ENCODE measurements around the gene CLDN22. TPM values are rescaled to one million over a fixed set of nuclear protein-coding genes. Genes with fewer than 3 reads are reported as not detected.

CLDN22 gene
- polyA plus RNA-seq, 1 of the 3 experiments (the other 2 are of a cell fraction) = 0.05 TPM

GRCh38 chr4:183356931-183357675 is 37.0 kb upstream of the CLDN22 start:
- H3K9ac ChIP-seq = no peak overlapping the region
- no peak overlapping the region for H3K4me2 ChIP-seq
- peaks cover 21% of the 10 kb centered on the region for H3F3A ChIP-seq (replicated peaks; ENCODE audit: insufficient read depth)
- peaks cover 0 to 20% of the 10 kb centered on the region in 2 experiments; a peak in 1 of 4 replicates for H3K4me1 ChIP-seq (ENCODE audit: control insufficient read depth in 1 of 2, insufficient read depth in 2 of 2, low read depth in 1 of 2, low read length in 1 of 2)
- no peaks in the 10 kb centered on the region for H3K36me3 ChIP-seq (replicated peaks in 1 of 2; ENCODE audit: control insufficient read depth in 1 of 2, insufficient read depth in 2 of 2, low read length in 1 of 2)
- no peak overlapping the region for H2AFZ ChIP-seq (ENCODE audit: low read depth)
- H3K9me3 ChIP-seq = no peaks in the 10 kb centered on the region
- no peaks in the 10 kb centered on the region for H3K9me2 ChIP-seq
- CTCF ChIA-PET = no interaction called here
- no peaks in the 10 kb centered on the region for H3K27me3 ChIP-seq (ENCODE audit: insufficient read depth)
- POLR2A ChIA-PET = no interaction called here
- TF ChIP-seq, protein P1, sequence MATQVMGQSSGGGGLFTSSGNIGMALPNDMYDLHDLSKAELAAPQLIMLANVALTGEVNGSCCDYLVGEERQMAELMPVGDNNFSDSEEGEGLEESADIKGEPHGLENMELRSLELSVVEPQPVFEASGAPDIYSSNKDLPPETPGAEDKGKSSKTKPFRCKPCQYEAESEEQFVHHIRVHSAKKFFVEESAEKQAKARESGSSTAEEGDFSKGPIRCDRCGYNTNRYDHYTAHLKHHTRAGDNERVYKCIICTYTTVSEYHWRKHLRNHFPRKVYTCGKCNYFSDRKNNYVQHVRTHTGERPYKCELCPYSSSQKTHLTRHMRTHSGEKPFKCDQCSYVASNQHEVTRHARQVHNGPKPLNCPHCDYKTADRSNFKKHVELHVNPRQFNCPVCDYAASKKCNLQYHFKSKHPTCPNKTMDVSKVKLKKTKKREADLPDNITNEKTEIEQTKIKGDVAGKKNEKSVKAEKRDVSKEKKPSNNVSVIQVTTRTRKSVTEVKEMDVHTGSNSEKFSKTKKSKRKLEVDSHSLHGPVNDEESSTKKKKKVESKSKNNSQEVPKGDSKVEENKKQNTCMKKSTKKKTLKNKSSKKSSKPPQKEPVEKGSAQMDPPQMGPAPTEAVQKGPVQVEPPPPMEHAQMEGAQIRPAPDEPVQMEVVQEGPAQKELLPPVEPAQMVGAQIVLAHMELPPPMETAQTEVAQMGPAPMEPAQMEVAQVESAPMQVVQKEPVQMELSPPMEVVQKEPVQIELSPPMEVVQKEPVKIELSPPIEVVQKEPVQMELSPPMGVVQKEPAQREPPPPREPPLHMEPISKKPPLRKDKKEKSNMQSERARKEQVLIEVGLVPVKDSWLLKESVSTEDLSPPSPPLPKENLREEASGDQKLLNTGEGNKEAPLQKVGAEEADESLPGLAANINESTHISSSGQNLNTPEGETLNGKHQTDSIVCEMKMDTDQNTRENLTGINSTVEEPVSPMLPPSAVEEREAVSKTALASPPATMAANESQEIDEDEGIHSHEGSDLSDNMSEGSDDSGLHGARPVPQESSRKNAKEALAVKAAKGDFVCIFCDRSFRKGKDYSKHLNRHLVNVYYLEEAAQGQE (IDR thresholded peaks at IDR 0.05; ENCODE audit: low read depth, low read length) = no peak
- TF ChIP-seq MAX (IDR thresholded peaks at IDR 0.05; ENCODE audit: low read depth) (no peak), POLR2AphosphoS5 (IDR thresholded peaks at IDR 0.05; ENCODE audit: low read depth, low read length) (no peak), TEAD4 (IDR thresholded peaks at IDR 0.05; ENCODE audit: borderline replicate concordance, insufficient read depth) (no peak)
- no peaks in the 10 kb centered on the region for H4K20me1 ChIP-seq (ENCODE audit: insufficient read depth)
- DNase-seq = no peak
- WGBS (ENCODE audit: low lambda C conversion rate) = 92% methylated on average over 18 of the region's 20 CpGs
- H3K4me3 ChIP-seq (ENCODE audit: low read depth in 2 of 2, low read length in 1 of 2) = no peak overlapping the region
- no peak overlapping the region for H3K27ac ChIP-seq (ENCODE audit: low read depth in 2 of 2, low read length in 1 of 2)
- H3K79me2 ChIP-seq (ENCODE audit: insufficient read depth) = no peaks in the 10 kb centered on the region

DNA sequence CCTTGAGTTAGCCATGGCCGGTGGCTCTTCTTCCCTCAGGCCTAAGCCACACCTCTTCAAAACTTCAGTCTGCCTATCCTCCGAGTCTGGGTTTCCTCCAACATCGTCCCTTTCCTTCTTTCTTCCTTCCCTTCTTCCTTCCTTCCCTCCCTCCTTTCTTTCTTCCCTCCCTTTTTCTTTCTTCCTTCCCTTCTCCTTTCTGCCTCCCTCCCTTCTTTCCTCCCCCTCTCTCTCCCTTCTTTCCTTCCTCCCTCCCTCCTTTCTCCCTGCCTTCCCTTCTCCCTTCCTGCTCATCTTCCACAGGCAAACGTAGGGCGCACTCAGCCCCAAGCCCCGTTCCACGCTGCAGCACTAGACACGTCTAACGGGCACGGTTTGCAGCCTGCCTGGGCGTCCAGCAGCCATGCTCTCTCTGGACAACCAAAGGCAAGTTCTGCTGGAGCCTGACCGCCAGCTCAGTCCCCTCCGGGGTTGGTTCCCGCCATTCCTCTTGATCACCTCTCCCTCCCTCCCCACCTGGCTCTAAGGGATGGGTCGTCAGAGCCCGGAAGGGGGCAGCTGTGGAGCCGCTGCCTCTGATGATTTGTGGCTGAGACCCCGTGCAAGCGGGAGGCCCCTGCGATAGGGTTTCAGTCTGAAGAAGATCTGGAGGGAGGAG is 36.2 kb upstream of the CLDN22 start:
- CTCF ChIA-PET = no interaction called here
- 91% methylated on average over 18 of the region's 20 CpGs for WGBS (ENCODE audit: low lambda C conversion rate)

More for the DNA sequence above, 36.2 kb upstream of the CLDN22 start:
- Histone ChIP-seq H3K4me3 (ENCODE audit: low read depth in 2 of 2, low read length in 1 of 2) (no peak overlapping the region), H3K4me1 (ENCODE audit: control insufficient read depth in 1 of 2, insufficient read depth in 2 of 2, low read depth in 1 of 2, low read length in 1 of 2) (peaks cover 0 to 20% of the 10 kb centered on the region in 2 experiments; a peak in 1 of 4 replicates), H3K36me3 (replicated peaks in 1 of 2; ENCODE audit: control insufficient read depth in 1 of 2, insufficient read depth in 2 of 2, low read length in 1 of 2) (no peaks in the 10 kb centered on the region), H3K9ac (peak overlapping the region; percentile 13; the same call in 1 of the 2 replicates), H3F3A (replicated peaks; ENCODE audit: insufficient read depth) (peaks cover 21% of the 10 kb centered on the region), H4K20me1 (ENCODE audit: insufficient read depth) (no peaks in the 10 kb centered on the region), H2AFZ (ENCODE audit: low read depth) (no peak overlapping the region), H3K9me2 (no peaks in the 10 kb centered on the region), H3K27me3 (ENCODE audit: insufficient read depth) (no peaks in the 10 kb centered on the region), H3K79me2 (ENCODE audit: insufficient read depth) (no peaks in the 10 kb centered on the region), H3K4me2 (peak overlapping the region; percentile 61; the same call in 1 of the 2 replicates), H3K27ac (ENCODE audit: low read depth in 2 of 2, low read length in 1 of 2) (peak overlapping the region in 1 of 2 experiments; percentile 87; a peak in 2 of 4 replicates), H3K9me3 (no peaks in the 10 kb centered on the region)
- POLR2A ChIA-PET = no interaction called here
- TF ChIP-seq NRF1 (IDR thresholded peaks at IDR 0.05; ENCODE audit: low read depth, low read length) (no peak), USF1 (IDR thresholded peaks at IDR 0.05; ENCODE audit: borderline replicate concordance, low read depth) (no peak), JUND (IDR thresholded peaks at IDR 0.05) (no peak), MAX (IDR thresholded peaks at IDR 0.05; ENCODE audit: low read depth) (no peak), RXRA (IDR thresholded peaks at IDR 0.05; ENCODE audit: borderline replicate concordance, low read depth) (no peak), TEAD4 (IDR thresholded peaks at IDR 0.05; ENCODE audit: borderline replicate concordance, insufficient read depth) (no peak), RCOR1 (IDR thresholded peaks at IDR 0.05; ENCODE audit: low read length) (no peak), FOSL2 (IDR thresholded peaks at IDR 0.05; ENCODE audit: borderline replicate concordance, low read depth) (no peak), FOXJ3 (CRISPR knock-in tag; IDR thresholded peaks at IDR 0.05) (no peak)
- TF ChIP-seq, protein P2, sequence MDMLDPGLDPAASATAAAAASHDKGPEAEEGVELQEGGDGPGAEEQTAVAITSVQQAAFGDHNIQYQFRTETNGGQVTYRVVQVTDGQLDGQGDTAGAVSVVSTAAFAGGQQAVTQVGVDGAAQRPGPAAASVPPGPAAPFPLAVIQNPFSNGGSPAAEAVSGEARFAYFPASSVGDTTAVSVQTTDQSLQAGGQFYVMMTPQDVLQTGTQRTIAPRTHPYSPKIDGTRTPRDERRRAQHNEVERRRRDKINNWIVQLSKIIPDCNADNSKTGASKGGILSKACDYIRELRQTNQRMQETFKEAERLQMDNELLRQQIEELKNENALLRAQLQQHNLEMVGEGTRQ (IDR thresholded peaks at IDR 0.05; ENCODE audit: borderline replicate concordance, low read depth, low read length) = no peak
- DNase-seq = no peak
